ENCODE results near the gene UNCX.
"Not testable (repeated sequence)": the region's sequence is repeated elsewhere in the genome, so short reads cannot be mapped to it uniquely, and the experiment has no call there.

Gene UNCX

DNA sequence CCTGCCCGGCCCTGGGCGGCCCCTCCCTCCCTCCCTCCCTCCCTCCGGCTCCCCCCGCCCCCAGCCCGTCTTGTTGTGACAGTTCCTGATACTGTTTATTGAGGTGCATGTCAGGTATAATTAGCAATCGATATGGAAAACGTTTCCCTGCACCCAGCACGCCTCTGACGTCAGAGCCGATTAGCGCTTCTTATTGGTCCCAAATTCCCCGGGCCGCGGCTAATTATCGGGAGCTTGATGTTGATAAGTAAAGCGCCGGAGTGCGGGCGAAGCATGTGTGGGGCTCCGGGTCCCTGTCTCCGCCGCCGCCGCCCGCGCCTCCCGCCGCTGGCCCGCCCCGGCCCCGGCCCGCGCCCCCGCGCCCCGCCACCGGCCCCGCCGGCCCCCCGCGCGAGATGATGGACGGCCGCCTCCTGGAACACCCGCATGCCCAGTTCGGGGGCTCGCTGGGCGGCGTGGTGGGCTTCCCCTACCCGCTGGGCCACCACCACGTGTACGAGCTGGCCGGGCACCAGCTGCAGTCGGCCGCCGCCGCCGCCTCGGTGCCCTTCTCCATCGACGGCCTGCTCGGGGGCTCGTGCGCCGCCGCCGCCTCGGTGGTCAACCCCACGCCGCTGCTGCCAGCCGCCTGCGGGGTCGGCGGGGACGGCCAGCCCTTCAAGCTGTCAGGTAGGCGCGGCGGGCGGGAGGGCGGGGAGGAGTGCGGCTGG is at the start of gene UNCX:
Gene UNCX, plus strand, starts transcription at position 250 of the 710 bp plus-strand sequence. Its CDS starts 146 bp downstream, at position 396.
- no peak for DNase-seq

DNA sequence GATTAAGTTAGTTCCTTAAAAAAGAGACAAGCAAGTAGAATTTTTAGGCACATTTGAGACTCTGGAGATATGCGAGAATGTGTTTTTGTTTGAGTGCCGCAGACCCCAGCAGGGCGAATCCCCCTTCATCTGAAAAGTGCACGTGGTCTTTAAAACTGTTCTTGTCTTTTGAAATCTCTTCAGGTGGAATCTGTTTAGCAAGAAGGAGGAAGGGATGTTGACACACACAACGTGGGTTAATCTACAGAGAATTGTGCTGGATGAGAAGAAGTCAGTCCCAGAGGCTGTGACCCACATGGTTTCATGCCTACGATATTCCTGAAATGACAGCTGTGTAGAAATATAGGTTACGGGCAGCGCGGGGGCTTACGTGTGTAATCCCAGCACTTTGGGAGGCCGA is 45.5 kb upstream of the UNCX start:
- DNase-seq: no peak

DNA sequence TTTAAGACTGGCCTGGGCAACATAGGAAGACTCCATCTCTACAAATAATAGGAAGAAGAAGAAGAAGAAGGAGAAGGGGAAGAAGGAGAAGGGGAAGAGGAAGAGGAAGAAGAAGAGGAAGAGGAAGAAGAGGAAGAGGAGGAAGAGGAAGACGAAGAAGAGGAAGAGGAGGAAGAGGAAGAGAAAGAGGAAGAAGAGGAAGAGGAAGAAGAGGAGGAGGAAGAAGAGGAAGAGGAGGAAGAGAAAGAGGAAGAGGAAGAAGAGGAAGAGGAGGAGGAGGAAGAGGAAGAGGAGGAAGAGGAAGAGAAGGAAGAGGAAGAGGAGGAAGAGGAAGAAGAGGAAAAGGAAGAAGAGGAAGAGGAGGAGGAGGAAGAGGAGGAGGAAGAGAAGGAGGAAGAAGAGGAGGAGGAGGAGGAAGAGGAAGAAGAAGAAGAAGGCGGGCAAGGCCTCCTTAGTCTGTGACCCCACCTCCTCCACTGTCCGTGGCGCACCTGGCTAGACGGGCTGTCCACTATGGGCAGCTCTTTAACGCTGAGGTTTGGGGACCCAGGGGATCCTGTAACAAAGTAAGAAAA is 43.9 kb upstream of the UNCX start:
- no peak for DNase-seq

DNA sequence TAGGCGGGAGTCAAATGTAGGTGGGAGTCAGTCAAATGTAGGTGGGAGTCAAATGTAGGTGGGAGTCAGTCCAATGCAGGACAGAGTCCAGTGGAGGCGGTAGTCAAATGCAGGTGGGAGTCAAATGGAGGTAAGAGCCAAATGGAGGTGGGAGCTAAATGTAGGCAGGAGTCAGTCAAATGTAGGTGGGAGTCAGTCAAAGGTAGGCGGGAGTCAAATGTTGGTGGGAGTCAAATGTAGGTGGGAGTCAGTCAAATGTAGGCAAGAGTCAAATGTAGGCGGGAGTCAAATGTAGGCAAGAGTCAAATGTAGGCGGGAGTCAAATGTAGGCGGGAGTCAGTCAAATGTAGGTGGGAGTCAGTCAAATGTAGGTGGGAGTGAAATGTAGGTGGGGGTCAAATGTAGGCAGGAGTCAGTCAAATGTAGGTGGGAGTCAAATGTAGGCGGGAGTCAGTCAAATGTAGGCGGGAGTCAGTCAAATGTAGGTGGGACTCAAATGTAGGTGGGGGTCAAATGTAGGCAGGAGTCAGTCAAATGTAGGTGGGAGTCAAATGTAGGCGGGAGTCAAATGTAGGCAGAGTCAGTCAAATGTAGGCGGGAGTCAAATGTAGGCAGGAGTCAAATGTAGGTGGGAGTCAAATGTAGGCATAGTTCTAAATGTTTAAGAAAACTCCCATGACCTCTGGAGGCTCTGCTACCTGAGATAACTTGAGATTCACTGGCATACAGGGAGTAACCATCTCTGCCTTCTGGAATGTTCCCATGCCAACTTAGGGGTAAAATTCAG is 42.5 kb upstream of the UNCX start:
- DNase-seq: no peak

DNA sequence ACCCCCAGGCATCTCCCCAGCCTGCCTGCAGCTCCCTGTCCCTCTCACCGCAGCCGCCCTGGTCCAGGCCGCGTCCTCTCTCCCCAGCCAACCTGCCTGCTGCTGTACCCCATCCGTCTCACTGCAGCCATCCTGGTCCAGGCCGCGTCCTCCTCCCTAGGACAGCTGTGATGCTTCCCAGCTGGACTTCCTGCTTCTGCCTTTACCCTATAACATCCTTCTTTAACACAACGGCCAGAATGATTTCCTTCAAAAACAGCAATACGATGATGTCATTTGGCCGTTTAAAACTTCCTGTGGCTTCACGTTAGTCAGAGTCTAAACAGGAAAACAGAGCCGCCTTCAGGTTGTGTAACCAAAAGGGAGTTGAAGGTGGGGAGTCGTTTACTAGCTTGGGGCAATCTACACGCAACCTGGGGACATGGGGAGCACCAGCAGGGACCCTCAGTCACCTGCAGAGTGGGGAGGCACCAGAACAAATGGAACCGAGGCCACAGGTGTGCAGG is 40.4 kb upstream of the UNCX start:
- DNase-seq: no peak

DNA sequence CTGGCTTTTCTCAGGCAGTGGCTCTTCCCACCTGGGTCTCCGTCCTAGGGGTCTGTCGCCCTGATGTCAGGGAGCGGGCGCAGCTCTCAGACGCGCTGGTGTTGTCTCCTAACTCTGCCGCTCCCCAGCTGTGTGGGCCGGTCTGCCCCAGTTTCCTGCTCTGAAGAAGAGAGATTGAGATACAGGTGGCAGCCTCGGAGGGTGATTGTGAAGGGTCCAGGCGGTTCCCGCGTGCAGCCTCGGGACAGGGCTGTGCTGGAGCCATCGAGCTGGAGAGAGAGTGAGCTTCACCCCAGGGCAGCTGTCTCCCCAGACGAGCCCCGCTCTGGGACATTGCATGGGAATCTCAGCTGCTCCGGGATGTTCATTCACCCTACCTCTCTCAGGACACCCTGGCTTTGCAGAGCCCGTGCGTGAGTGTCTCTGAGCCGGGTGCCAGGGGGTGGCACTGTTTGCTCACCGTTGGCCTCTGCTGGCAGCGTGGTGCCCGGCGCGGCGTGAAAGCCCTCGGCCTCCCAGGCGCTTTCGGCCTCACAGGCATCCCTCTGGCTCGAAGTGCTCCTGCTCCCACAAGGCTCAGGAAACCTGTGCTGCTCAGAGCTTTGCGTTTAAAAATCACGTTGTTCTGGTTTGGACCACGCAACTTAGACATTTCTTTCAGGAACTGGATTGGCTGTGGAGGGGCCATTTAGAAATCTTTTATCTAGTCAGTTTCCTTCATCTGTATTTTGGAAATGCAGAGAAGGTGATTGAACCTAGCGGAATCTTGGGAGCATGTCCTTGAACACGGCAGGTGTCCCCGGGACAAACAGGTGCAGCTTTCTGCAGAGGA is 38.9 kb upstream of the UNCX start:
- DNase-seq: no peak

DNA sequence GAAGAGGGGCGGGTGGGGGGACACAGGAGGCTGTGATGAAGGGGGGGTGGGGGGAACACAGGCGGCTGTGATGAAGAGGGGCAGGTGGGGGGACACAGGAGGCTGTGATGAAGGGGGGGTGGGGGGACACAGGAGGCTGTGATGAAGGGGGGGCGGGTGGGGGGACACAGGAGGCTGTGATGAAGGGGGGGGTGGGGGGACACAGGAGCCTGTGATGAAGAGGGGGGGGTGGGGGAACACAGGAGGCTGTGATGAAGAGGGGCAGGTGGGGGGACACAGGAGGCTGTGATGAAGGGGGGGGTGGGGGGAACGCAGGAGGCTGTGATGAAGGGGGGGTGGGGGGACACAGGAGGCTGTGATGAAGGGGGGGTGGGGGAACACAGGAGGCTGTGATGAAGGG is 36.2 kb upstream of the UNCX start:
- not testable (repeated sequence) for DNase-seq

DNA sequence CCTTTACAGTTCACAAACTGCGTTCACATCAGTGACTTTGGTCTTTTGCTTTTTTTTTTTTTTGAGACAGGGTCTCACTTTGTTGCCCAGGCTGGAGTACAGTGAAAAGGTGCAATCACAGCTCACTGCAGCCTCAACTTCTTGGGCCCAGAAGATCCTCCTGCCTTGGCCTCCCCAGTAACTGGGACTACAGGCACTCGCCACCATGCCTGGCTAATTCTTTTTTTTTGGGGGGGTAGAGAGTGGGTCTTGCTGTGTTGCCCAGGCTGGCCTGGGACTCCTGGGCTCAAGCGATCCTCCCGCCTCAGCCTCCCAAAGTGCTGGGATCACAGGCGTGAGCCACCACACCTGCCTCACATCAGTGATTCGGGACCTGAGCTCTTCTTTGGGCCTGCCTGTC is 35.7 kb upstream of the UNCX start:
- DNase-seq: no peak

DNA sequence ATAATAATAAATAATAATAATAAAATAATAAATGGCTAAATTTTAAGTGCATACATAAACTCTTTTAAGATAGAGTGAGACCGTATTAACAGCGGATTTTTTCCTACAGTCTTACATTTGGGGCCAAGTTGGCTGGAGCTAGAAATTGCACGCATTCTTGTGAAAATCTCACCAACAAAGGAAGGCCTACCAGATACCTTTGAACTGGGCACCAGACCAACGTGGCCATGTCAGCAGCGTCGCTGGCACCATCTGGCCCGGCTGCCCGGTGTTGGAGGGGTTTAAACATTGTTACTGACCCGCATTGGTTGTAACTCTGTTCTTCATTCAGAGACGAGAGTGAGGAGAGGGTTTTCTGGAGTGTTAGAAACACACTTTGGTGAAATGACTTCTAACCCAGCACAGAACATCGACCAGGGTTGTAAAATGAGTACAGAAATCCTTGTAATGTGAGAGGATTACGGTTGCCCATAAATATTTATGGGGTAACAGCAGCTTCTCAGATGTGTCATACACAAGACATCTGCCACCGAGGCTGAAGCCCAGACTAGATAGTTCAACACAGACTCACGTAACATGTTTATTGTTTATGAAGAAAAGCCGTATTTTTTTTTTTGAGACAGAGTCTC is 34.6 kb upstream of the UNCX start:
- no peak for DNase-seq

DNA sequence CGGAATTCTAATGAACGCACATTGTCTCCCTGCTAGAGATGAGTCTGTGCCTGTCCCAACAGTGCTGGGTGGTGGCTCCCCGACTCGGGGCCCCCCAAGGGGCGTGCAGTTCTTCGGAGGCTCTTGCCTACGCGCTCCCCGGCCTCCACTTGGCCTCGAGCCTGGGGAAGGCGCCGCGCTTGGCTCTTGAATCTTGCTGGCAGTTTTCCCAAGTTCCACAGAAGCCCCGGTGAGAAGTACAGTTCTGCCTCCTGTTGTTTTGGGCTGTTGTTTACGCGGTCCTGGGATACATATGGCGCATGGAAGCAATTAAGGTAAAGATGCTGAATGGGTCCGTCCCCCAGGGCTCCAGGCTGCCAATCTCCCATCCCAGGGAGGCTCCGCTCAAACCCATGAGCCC is 32.6 kb upstream of the UNCX start:
- no peak for DNase-seq

DNA sequence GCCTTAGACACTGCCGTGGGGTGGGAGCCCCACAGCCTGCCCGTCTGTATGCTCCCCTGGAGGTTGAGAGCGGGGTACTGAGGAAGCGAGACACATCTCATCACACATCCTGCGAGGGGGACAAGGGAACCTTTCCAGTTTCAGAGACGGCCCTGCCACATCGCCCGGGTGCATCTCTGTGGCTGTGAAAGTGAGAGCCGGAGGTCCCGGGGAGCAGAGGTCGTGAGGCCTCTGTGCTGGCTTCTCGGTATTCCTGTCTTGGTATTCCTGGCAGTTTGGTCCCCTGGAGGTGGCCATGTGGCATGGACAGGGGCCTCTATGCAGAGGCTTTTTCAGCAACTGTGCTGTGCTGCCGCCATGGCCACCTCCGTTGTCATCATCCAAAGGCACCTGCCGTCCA is 30.8 kb upstream of the UNCX start:
- DNase-seq: no peak

DNA sequence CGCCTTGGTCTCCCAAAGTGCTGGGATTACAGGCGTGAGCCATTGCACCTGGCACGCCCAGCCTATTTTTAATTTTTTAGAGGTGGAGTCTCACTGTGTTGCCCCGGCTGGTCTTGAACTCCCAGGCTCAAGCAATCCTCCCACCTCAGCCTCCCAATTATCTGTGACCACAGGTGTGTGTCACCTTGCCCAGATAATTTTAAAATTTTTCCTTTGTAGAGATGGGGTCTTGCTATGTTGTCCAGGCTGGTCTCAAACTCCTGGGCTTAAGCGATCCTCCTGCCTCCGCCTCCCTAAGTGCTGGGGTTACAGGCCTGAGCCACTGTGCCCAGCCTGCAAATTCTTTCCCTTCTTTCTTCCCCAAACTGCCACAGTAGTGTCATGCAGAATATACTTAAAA is 29.8 kb upstream of the UNCX start:
- DNase-seq: not testable (repeated sequence)

DNA sequence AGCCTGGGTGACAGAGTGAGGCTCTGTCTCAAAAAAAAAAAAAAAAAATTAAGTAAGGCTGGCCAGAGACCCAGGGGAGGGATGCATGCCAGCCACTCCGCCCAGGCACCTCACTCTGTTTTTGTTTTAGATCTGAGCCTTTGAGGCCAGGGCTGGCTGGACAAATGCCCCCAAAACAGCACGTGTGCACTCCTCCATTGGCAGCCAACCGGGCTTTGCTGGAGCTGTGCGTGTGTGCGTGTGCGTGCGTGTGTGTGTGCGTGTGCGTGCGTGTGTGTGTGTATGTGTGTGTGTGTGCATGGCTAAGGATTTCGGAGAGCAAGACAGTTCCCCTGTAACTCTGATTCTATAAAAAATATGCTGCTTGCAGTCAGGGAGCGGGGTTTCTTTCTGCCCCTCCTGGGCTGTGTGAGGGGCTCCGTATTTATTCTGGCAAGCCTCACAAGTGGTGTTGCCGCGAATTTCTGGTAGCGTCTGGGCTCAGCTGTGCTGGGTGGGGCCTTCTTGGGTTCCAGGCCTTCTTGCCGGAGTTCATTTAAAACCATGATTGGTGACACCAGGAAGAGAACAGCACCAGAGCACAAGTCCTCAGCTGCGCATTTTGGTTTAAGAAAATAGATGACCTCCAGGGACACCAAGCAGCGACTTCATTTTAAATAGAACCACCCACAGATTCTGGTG is 28.1 kb upstream of the UNCX start:
- DNase-seq: no peak

DNA sequence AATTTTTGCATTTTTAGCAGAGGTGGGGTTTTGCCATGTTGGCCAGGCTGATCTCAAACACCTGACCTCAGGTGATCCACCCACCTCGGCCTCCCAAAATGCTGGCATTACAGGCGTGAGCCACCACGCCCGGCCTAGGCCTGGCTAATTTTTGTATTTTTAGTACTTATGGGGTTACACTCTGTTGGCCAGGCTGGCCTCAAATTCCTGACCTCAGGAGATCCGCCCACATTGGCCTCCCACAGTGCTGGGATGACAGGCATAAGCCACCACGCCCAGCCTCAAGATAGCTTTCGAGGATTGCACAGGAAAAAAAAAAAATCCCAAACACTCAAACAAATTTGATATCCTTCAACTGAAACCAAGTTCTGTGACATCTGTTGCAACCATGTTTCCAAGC is 26.9 kb upstream of the UNCX start:
- not testable (repeated sequence) for DNase-seq

DNA sequence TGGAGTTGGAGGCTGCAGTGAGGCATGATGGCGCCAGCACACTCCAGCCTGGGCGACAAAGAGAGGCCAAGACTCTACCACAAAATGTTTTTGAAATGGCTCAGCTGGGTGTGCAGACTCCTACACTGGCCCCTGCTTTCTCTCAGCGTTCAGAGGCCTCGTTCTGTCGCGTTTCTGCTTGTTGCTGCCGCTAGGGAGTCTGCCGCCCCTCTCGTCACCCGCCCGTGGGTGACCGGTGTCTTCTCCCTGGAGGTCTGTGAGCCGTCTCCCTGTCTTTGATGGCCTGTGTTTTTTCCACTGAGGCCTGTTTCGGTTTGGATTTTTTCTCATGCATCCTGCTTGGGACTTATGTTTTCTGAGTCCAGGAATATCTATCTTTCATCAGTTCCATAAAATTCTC is 23.6 kb upstream of the UNCX start:
- no peak for DNase-seq

DNA sequence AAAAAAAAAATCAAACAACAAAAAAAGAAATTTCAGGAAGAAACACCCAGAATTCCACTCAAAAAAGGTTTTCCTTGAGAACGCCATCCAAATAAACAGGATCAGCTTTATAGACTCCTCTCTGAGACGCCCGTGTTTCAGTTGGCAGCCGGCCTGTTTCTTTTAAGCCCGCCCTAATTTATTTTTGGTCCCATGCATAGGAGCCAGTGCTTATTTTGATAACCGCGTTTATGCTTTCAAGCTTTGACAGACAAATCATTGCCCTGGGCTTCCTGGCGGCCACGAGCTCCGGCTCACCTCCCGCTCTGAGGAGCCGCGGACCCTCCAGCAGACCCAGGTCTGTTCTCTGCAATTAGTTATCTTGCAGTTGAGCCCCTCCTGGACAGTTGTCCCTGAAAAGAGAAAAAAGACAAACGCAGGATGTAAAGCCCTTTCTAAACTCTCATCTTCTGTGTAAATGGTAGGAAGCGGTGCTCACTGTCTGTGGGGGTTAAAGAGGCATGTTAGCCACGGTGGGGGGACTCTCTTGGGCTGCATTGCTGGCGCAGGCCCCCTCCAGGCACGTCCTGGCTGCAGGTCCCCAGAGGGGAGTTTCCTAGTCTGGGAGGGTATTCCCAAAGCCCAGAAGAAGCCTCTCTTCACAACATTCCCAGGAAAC is 22.2 kb upstream of the UNCX start:
- DNase-seq: no peak

DNA sequence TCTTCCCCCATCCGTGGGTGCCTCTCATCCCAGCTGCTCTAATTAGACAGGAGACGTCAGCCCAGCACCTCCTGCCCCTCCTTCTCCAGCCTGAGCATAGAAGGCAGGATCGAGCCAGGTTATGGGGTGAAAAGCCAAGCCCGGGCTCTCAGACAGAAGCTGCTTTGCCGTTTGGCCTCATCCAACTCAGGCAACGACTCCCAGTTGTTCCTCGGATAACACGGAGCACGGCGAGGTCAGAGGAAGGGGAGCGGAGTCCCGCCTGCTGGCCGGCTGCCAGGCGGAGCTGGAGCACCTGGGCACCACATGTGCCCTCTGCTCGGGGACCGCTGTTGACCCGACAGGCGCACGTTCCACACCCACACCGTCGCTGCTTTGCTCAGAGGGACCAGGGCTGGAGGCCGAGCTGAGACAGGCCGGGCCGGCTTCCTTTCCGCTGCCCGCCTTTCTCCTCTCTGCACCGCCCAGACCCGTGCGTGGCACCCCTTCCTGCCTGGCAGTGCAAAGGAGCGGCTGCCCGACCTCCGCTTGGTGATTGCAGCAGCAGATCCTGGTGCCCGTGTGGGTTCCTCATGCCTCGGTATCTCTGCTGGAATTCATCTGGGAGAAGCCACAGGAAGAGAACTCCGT is 21.6 kb upstream of the UNCX start:
- DNase-seq: no peak

DNA sequence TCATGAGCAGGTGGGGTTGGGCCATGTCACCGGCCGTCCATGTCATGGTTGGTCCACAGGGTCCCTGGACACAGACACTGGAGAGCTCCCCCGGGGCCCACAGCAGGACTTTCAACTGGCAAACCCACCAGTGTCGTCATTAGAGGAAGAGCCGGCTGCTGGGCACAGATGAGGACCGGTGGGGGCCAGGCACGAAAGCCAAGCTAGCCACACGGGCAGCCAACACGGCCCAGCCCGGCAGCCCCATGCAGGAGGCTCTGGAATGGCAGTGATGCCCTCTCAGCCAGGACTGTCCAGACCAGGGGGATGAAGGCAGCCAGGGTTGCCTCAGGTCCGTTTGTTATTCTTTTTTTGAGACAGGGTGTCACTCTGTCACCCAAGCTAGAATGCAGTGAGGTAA is 21.1 kb upstream of the UNCX start:
- no peak for DNase-seq

DNA sequence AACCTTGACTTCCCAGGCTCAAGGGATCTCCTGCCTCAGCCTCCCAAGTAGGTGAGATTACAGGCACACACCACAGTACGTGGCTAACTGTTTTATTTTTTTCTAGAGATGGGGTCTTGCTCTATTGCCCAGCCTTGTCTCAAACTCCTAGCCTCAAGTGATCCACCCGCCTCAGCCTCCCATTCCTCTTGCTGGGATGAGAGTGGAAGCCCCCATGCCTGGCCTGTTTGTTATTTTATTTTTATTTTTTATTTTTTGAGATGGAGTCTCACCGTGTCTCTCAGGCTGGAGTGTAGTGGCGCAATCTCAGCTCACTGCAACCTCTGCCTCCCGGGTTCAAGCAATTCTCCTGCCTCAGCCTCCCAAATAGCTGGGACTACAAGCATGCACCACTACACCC is 20.6 kb upstream of the UNCX start:
- not testable (repeated sequence) for DNase-seq

DNA sequence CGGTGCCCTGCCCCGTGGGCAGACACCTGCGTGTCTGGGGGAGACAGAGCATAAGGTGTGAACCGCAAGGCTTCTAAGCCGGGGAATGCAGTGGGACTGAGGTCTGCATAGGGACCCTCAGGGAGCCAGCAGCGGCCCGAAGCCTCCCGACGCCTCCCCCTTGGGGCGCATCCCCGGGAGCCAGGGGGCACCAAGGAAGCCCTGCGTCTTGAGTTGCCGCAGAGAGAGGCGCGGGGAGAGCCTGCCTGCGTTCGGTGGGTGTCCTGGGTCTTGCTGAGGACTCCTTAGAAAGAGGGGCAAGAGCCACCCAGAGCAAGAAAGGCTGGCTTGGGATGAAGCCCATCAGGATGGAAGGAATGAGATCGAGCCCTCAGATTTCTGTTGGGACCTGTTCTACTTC is 18.2 kb upstream of the UNCX start:
- no peak for DNase-seq
